HEK293 (cell line): Measurements from ENCODE around the gene COX11.

Source experiments
- CTCF ChIA-PET: fragments of 350-600 bp; formaldehyde crosslinking; extraction: SDS; loops from one replicate; lab custom pipeline; 2021; ENCODE audit warnings: antibody characterized with exemption; lab: Yijun Ruan, JAX
- POLR2A ChIA-PET: fragments of 300-600 bp; formaldehyde crosslinking; extraction: SDS; loops from one replicate; lab custom pipeline; 2020; ENCODE audit warnings: antibody characterized with exemption, inconsistent platforms; lab: Yijun Ruan, JAX
- H3K27ac ChIP-seq: fragments of 200-500 bp; sonication (Bioruptor generic); 2 replicates; pipeline ENCODE4 v1.5.1; 2014; ENCODE audit warnings: low read depth, low read length, control low read depth, inconsistent platforms; ENCODE audit errors: extremely low read depth
- H3K36me3 ChIP-seq, 2 experiments: fragments of 200-500 bp in 1 of 2; sonication (Bioruptor generic) in 1 of 2; 1 replicate in 1 of 2; 2 replicates in 1 of 2; pipeline ENCODE4 v1.5.1; 2014 to 2017; ENCODE audit warnings: inconsistent platforms in 2 of 2, low read length in 2 of 2; ENCODE audit not compliant: control insufficient read depth in 2 of 2, insufficient read depth in 1 of 2
- H3K4me1 ChIP-seq: fragments of 200-500 bp; sonication (Bioruptor generic); 2 replicates; pipeline ENCODE4 v1.5.1; 2014; ENCODE audit warnings: mild to moderate bottlenecking, low read length, inconsistent platforms; ENCODE audit not compliant: control insufficient read depth, insufficient read depth
- H3K4me3 ChIP-seq: 2 replicates; pipeline ENCODE4 v1.5.1; 2011; ENCODE audit warnings: low read depth, mild to moderate bottlenecking, control low read depth, low read length, moderate library complexity
- H3K9me3 ChIP-seq: fragments of 200-500 bp; sonication (Bioruptor generic); 2 replicates; pipeline ENCODE4 v1.5.1; 2014; ENCODE audit warnings: low read depth, low read length, inconsistent platforms; ENCODE audit not compliant: control insufficient read depth, insufficient read depth
- ATF2 ChIP-seq: fragments of 450-650 bp; formaldehyde crosslinking; IDR thresholded peaks from 2 replicates; pipeline ENCODE4 v1.5.1; 2016; ENCODE audit warnings: missing biosample characterization, missing genetic modification characterization, low read depth
- HOXC10 ChIP-seq: sonication (generic); formaldehyde crosslinking; IDR thresholded peaks from 2 replicates; pipeline ENCODE4 v1.8.1; 2023; ENCODE audit warnings: mild to moderate bottlenecking, missing genetic modification reagents
- HOXD13 ChIP-seq: sonication (generic); formaldehyde crosslinking; IDR thresholded peaks from 2 replicates; pipeline ENCODE4 v1.8.0; 2022; ENCODE audit warnings: missing genetic modification reagents, borderline replicate concordance
- MYNN ChIP-seq: fragments of 450-650 bp; formaldehyde crosslinking; IDR thresholded peaks from 2 replicates; pipeline ENCODE4 v1.5.1; 2016; ENCODE audit warnings: missing biosample characterization, missing genetic modification characterization, borderline replicate concordance
- OSR2 ChIP-seq: fragments of 450-650 bp; formaldehyde crosslinking; IDR thresholded peaks from 2 replicates; pipeline ENCODE4 v1.5.1; 2016; ENCODE audit warnings: missing biosample characterization, missing genetic modification characterization
- PRDM1 ChIP-seq: fragments of 450-650 bp; formaldehyde crosslinking; IDR thresholded peaks from 2 replicates; pipeline ENCODE4; 2016; ENCODE audit warnings: missing biosample characterization, missing genetic modification characterization
- SP3 ChIP-seq: fragments of 450-650 bp; formaldehyde crosslinking; IDR thresholded peaks from 2 replicates; pipeline ENCODE4 v1.5.1; 2016; ENCODE audit warnings: missing biosample characterization, missing genetic modification characterization
- WT1 ChIP-seq: fragments of 450-650 bp; formaldehyde crosslinking; IDR thresholded peaks from 2 replicates; pipeline ENCODE4 v1.5.1; 2016; ENCODE audit warnings: missing biosample characterization, missing genetic modification characterization
- YY2 ChIP-seq: fragments of 450-650 bp; formaldehyde crosslinking; IDR thresholded peaks from 2 replicates; pipeline ENCODE4 v1.5.1; 2016; ENCODE audit warnings: missing biosample characterization, missing genetic modification characterization
- ZFP3 ChIP-seq: fragments of 450-650 bp; formaldehyde crosslinking; IDR thresholded peaks from 2 replicates; pipeline ENCODE4 v1.5.1; 2016; ENCODE audit warnings: low read depth, missing biosample characterization, missing genetic modification characterization
- ZNF19 ChIP-seq: fragments of 450-650 bp; formaldehyde crosslinking; IDR thresholded peaks from 2 replicates; pipeline ENCODE4; 2016; ENCODE audit warnings: missing biosample characterization, missing genetic modification characterization, low read depth
- ZNF221 ChIP-seq: fragments of 450-650 bp; formaldehyde crosslinking; IDR thresholded peaks from 2 replicates; pipeline ENCODE4 v1.5.1; 2017; ENCODE audit warnings: missing biosample characterization, missing genetic modification characterization, borderline replicate concordance
- ZNF239 ChIP-seq: fragments of 450-650 bp; formaldehyde crosslinking; IDR thresholded peaks from 2 replicates; pipeline ENCODE4 v1.5.1; 2016; ENCODE audit warnings: missing biosample characterization, missing genetic modification characterization
- ZNF248 ChIP-seq: fragments of 450-650 bp; formaldehyde crosslinking; IDR thresholded peaks from 2 replicates; pipeline ENCODE4 v1.5.1; 2017; ENCODE audit warnings: missing biosample characterization, missing genetic modification characterization
- ZNF274 ChIP-seq, 2 experiments: fragments of 200-500 bp in 1 of 2; fragments of 450-650 bp in 1 of 2; sonication (Bioruptor generic) in 1 of 2; formaldehyde crosslinking in 1 of 2; IDR thresholded peaks; 2 replicates each; pipeline versions ENCODE4 v1.5.1 to v1.6.1; 2014 to 2016; ENCODE audit warnings: borderline replicate concordance in 1 of 2, inconsistent platforms in 1 of 2, low read length in 1 of 2, missing biosample characterization in 1 of 2, missing genetic modification characterization in 1 of 2
- ZNF391 ChIP-seq: fragments of 450-650 bp; formaldehyde crosslinking; IDR thresholded peaks from 2 replicates; pipeline ENCODE4 v1.5.1; 2016; ENCODE audit warnings: low read depth, missing biosample characterization, missing genetic modification characterization, borderline replicate concordance
- ZNF561 ChIP-seq: fragments of 450-650 bp; IDR thresholded peaks from 2 replicates; pipeline ENCODE4 v1.5.1; 2018; ENCODE audit warnings: missing biosample characterization, missing genetic modification characterization, borderline replicate concordance
- ZNF596 ChIP-seq: fragments of 450-650 bp; IDR thresholded peaks from 2 replicates; pipeline ENCODE4 v1.5.0; 2018; ENCODE audit warnings: missing biosample characterization, mild to moderate bottlenecking, missing genetic modification characterization, moderate library complexity
- ZNF626 ChIP-seq: fragments of 450-650 bp; sonication (Bioruptor Pico); formaldehyde crosslinking; IDR thresholded peaks from 2 replicates; pipeline ENCODE4 v1.5.1; 2018; ENCODE audit warnings: missing biosample characterization, missing genetic modification characterization, inconsistent platforms
- ZSCAN16 ChIP-seq: fragments of 450-650 bp; formaldehyde crosslinking; IDR thresholded peaks from 2 replicates; pipeline ENCODE4 v1.5.1; 2016; ENCODE audit warnings: missing biosample characterization, missing genetic modification characterization
- ZSCAN23 ChIP-seq: fragments of 450-650 bp; formaldehyde crosslinking; IDR thresholded peaks from 2 replicates; pipeline ENCODE4 v1.5.1; 2016; ENCODE audit warnings: missing biosample characterization, missing genetic modification characterization
- TF ChIP-seq, protein P1 (sequence below): fragments of 450-650 bp; formaldehyde crosslinking; IDR thresholded peaks from 2 replicates; pipeline ENCODE4 v1.5.1; 2017; ENCODE audit warnings: missing biosample characterization, missing genetic modification characterization
- TF ChIP-seq, protein P2 (sequence below): fragments of 450-650 bp; formaldehyde crosslinking; IDR thresholded peaks from 2 replicates; pipeline ENCODE4 v1.5.1; 2016; ENCODE audit warnings: missing biosample characterization, missing genetic modification characterization

COX11 gene

DNA sequence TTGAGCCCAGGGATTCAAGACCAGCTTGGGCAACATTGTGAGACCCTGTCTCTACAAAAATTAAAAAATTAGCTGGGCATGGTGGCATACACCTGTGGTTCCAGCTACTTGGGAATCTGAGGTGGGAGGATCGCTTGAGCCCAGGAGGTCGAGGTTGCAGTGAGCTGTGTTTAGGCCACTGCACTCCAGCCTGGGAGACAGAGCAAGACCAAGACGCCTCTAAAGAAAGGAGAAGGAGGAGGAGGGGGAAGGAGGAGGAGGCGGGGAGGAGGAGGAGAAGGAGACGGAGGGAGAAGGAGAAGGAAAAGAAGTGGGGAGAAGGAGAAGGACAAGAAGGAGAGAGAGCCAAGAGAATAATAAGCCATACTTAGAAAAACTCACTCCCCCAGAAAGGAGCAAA is 36.0 kb upstream of the COX11 start:
- H3K36me3 ChIP-seq, result peaks cover 25 to 28% of the 10 kb centered on the region in 2 experiments
- H3K9me3 ChIP-seq, result no peaks in the 10 kb centered on the region
- no peak overlapping the region for H3K27ac ChIP-seq
- no peak overlapping the region for H3K4me3 ChIP-seq
- CTCF ChIA-PET, result interaction anchor here (0.7 to 2.7 kb wide), 4 partner anchors 11 to 325 kb away, joined by 3 to 21 read pairs (median 4); no protein-coding TSS in a partner anchor
- H3K4me1 ChIP-seq, result no peaks in the 10 kb centered on the region
- TF ChIP-seq ZNF596, result no peak
- TF ChIP-seq ZNF248 (tag by site-specific recombination), result no peak
- no peak for TF ChIP-seq ZNF561 (tag by site-specific recombination)
- no peak for TF ChIP-seq MYNN (tag by site-specific recombination)
- TF ChIP-seq ZSCAN23 (tag by site-specific recombination), result no peak
- TF ChIP-seq, all 188 proteins: peak for 0
- POLR2A ChIA-PET, result no interaction called here

- ChIA-PET POLR2A (no interaction called here), CTCF (interaction anchor here (0.6 to 1.2 kb wide), 4 partner anchors 10 to 512 kb away, joined by 3 to 8 read pairs (median 4); no protein-coding TSS in a partner anchor)
- H3K36me3 ChIP-seq, result peaks cover 26 to 40% of the 10 kb centered on the region in 2 experiments
- H3K9me3 ChIP-seq, result no peaks in the 10 kb centered on the region
- H3K4me3 ChIP-seq, result no peak overlapping the region
- TF ChIP-seq ZNF391 (no peak), HOXD13 (CRISPR knock-in tag) (no peak), ATF2 (tag by site-specific recombination) (no peak), ZNF239 (tag by site-specific recombination) (no peak), ZNF626 (tag by site-specific recombination) (no peak), MYNN (tag by site-specific recombination) (no peak), ZNF221 (tag by site-specific recombination) (no peak)
- no peaks in the 10 kb centered on the region for H3K4me1 ChIP-seq
- no peak overlapping the region for H3K27ac ChIP-seq
These were observed 34.0 kb upstream of the COX11 start for GRCh38 chr17:55002458-55002857.

DNA sequence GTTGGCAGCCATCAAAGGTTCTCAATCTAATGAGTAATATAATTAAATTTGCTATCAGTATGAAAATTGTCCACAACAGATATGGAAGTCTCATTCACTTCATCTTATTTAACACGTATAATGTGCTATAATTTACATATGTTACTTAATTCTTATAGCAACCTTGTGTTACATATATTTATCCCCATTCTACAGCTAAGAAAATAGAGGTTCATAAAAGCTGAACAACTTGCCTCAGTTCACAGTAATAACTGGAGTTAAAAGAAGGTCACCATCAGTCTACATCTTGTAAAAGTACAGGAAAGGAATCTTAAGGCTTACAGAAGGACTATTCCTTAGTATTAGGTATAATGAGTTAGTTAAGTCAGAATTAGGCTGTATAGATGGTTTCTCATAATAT is 28.0 kb upstream of the COX11 start:
- Histone ChIP-seq H3K36me3 (peaks cover 43 to 49% of the 10 kb centered on the region in 2 experiments), H3K4me1 (no peaks in the 10 kb centered on the region), H3K27ac (no peak overlapping the region), H3K4me3 (no peak overlapping the region), H3K9me3 (no peaks in the 10 kb centered on the region)
- CTCF ChIA-PET, result interaction anchor here (1.4 to 2.1 kb wide), 3 partner anchors 9 to 359 kb away, joined by 3 to 6 read pairs (median 5); no protein-coding TSS in a partner anchor
- TF ChIP-seq ZNF274 (IDR thresholded peaks at IDR 0.05; ENCODE audit: low read length), result no peak
- TF ChIP-seq ZNF274 (tag by site-specific recombination; IDR thresholded peaks at IDR 0.05; ENCODE audit: borderline replicate concordance), result no peak
- TF ChIP-seq, protein P1, sequence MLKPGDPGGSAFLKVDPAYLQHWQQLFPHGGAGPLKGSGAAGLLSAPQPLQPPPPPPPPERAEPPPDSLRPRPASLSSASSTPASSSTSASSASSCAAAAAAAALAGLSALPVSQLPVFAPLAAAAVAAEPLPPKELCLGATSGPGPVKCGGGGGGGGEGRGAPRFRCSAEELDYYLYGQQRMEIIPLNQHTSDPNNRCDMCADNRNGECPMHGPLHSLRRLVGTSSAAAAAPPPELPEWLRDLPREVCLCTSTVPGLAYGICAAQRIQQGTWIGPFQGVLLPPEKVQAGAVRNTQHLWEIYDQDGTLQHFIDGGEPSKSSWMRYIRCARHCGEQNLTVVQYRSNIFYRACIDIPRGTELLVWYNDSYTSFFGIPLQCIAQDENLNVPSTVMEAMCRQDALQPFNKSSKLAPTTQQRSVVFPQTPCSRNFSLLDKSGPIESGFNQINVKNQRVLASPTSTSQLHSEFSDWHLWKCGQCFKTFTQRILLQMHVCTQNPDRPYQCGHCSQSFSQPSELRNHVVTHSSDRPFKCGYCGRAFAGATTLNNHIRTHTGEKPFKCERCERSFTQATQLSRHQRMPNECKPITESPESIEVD, result no peak
- TF ChIP-seq, protein P2, sequence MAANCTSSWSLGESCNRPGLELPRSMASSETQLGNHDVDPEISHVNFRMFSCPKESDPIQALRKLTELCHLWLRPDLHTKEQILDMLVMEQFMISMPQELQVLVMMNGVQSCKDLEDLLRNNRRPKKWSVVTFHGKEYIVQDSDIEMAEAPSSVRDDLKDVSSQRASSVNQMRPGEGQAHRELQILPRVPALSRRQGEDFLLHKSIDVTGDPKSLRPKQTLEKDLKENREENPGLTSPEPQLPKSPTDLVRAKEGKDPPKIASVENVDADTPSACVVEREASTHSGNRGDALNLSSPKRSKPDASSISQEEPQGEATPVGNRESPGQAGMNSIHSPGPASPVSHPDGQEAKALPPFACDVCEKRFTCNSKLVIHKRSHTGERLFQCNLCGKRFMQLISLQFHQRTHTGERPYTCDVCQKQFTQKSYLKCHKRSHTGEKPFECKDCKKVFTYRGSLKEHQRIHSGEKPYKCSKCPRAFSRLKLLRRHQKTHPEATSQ (tag by site-specific recombination), result no peak
- TF ChIP-seq YY2 (tag by site-specific recombination), result no peak
- TF ChIP-seq PRDM1, result no peak
- no peak for TF ChIP-seq OSR2 (tag by site-specific recombination)
- TF ChIP-seq HOXC10 (CRISPR knock-in tag), result no peak
- TF ChIP-seq ZFP3 (tag by site-specific recombination), result no peak
- TF ChIP-seq ZNF19 (tag by site-specific recombination), result no peak
- no peak for TF ChIP-seq SP3
- no peak for TF ChIP-seq WT1 (tag by site-specific recombination)
- no peak for TF ChIP-seq ZSCAN16 (tag by site-specific recombination)
- POLR2A ChIA-PET, result no interaction called here
